ENCODE measurements around the gene NFYC. TPM values are rescaled to one million over a fixed set of nuclear protein-coding genes. Genes with fewer than 3 reads are reported as not detected.

The NFYC gene
- total RNA-seq, 1 donor from 2014 or later: 40.8 TPM

- ATAC-seq: peak; percentile 61
Measured at GRCh38 chr1:40783001-40783905, 91.7 kb downstream of the NFYC start, which contains the start of gene KCNQ4. Gene KCNQ4, plus strand, starts transcription at chr1:40783787. Its CDS starts 307 bp downstream, at chr1:40784094.

GRCh38 chr1:40784141-40784770 lies 92.8 kb downstream of the NFYC start:
- ATAC-seq: peak; percentile 5

- peak; percentile 1 for ATAC-seq
Measured at GRCh38 chr1:40784771-40785151, 93.3 kb downstream of the NFYC start.

GRCh38 chr1:40785446-40785845 lies 93.9 kb downstream of the NFYC start:
- ATAC-seq: no peak

GRCh38 chr1:40786171-40786994 lies 94.9 kb downstream of the NFYC start:
- ATAC-seq: no peak

- no peak for ATAC-seq
Measured at GRCh38 chr1:40786995-40787705, 95.6 kb downstream of the NFYC start.

GRCh38 chr1:40787737-40788560 lies 96.4 kb downstream of the NFYC start:
- no peak for ATAC-seq

GRCh38 chr1:40788561-40789341 lies 97.2 kb downstream of the NFYC start:
- no peak for ATAC-seq

- no peak for ATAC-seq
Measured at GRCh38 chr1:40789342-40789598, 97.8 kb downstream of the NFYC start.

- ATAC-seq: no peak
Measured at GRCh38 chr1:40789661-40790430, 98.3 kb downstream of the NFYC start.

GRCh38 chr1:40792036-40792435 lies 100.5 kb downstream of the NFYC start:
- ATAC-seq: no peak

- no peak for ATAC-seq
Measured at GRCh38 chr1:40793617-40794016, 102.1 kb downstream of the NFYC start.

- no peak for ATAC-seq
Measured at GRCh38 chr1:40794048-40794447, 102.5 kb downstream of the NFYC start.

- no peak for ATAC-seq
Measured at GRCh38 chr1:40794974-40795715, 103.6 kb downstream of the NFYC start.

GRCh38 chr1:40795811-40796586 lies 104.5 kb downstream of the NFYC start:
- ATAC-seq: no peak

- ATAC-seq: no peak
Measured at GRCh38 chr1:40796939-40797667, 105.6 kb downstream of the NFYC start.

- ATAC-seq: no peak
Measured at GRCh38 chr1:40797668-40798010, 106.1 kb downstream of the NFYC start.

Measured in esophagus mucosa (tissue), 1 donor.